ENCODE results near the gene TRAPPC4.
"Not testable (repeated sequence)": the region's sequence is repeated elsewhere in the genome, so short reads cannot be mapped to it uniquely, and the experiment has no call there.

The TRAPPC4 gene

DNA sequence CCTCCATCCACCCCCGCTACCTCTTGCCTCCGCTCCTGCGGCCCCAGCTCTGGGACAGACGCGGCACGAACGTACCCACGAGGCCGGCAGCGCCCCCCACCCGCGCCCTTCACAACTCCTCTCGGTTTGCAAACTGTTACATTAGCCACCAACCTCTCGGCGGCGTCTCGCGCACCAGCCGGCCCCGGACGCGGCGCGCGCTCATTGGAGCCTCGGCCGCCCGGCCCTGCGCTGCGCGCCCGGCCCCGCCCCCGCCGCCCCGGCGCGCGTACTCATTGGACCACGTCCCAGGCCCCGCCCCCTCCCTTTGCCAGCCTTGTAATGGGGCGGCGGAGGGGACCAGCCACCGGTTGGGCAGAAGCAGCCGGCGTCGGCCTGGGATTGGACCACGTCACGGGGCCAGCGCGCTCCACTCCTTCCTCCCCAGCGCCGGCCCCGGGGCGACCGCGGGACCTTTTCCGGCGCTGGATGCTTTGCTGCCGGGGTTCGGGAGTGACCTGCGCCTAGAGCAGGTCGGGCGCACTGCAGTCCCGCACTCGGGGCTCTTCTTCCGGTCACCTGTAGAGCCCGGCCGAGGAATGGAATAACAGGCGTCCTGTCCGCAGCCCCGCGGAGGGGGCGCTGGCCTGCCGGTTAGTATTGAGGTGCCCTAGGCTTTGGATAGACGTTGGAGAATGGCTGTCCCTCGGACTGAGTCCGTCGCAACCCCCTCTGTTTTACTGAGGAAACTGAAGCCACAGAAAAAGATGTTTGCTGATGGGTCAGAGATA is 38.6 kb downstream of the TRAPPC4 start, which contains the start of gene HYOU1:
Gene HYOU1, minus strand, starts transcription at position 206 of the 770 bp plus-strand sequence. CDS start 1,045 bp downstream, outside the sequence.
- POLR2A ChIA-PET, result interaction anchor here (1.0 to 4.9 kb wide), 7 partner anchors 10 to 45 kb away, joined by 3 to 36 read pairs (median 9); partner anchors contain the start of genes DPAGT1, RPS25, TRAPPC4 and VPS11
- under 1% methylated on average over 70 of the region's 79 CpGs for WGBS (ENCODE audit: insufficient coverage)

DNA sequence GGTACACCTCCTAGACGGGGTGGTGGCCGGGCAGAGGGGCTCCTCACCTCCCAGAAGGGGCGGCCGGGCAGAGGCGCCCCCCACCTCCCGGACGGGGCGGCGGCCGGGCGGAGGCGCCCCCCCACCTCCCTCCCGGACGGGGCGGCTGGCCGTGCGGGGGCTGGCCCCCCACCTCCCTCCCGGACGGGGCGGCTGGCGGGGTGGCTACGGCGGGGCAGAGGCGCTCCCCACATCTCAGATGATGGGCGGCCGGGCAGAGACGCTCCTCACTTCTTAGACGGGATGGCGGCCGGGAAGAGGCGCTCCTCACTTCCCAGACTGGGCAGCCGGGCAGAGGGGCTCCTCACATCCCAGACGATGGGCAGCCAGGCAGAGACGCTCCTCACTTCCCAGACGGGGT is 40.6 kb downstream of the TRAPPC4 start:
- POLR2A ChIA-PET, result interaction anchor here (4.9 kb wide), 1 partner anchor 8 kb away, joined by 36 read pairs; the partner anchor contains the start of gene VPS11
- H3K4me1 ChIP-seq (ENCODE audit: control extremely low read depth in 1 of 4, control insufficient read depth in 4 of 4, insufficient read depth in 4 of 4, low read length in 3 of 4), result peaks cover 4 to 22% (median 19%) of the 10 kb centered on the region in 4 experiments
- WGBS (ENCODE audit: insufficient coverage), result 100% methylated on average over 5 of the region's 35 CpGs
- not testable (repeated sequence) for DNase-seq; H3K9me3 ChIP-seq (ENCODE audit: control extremely low read depth in 1 of 5, control insufficient read depth in 4 of 5, insufficient read depth in 2 of 5, low read depth in 1 of 5, low read length in 4 of 5); H3K27me3 ChIP-seq (replicated peaks in 2 of 5; ENCODE audit: control insufficient read depth in 4 of 5, insufficient read depth in 5 of 5, low read length in 4 of 5); H3K27ac ChIP-seq (ENCODE audit: insufficient read depth in 1 of 2, low read depth in 1 of 2, low read length in 2 of 2, poor library complexity in 1 of 2, severe bottlenecking in 2 of 2); H3K4me3 ChIP-seq (ENCODE audit: control insufficient read depth in 1 of 7, extremely low read depth in 1 of 7, insufficient read depth in 4 of 7, low read depth in 2 of 7, low read length in 6 of 7)
- H3K36me3 ChIP-seq (ENCODE audit: control insufficient read depth in 4 of 4, insufficient read depth in 4 of 4, low read length in 3 of 4), result peaks cover 3 to 16% (median 12%) of the 10 kb centered on the region in 4 experiments
- CTCF ChIA-PET, result interaction anchor here (1.3 kb wide), 1 partner anchor 38 kb away, joined by 3 read pairs; no protein-coding TSS in a partner anchor

More for the DNA sequence above, 38.6 kb downstream of the TRAPPC4 start, which contains the start of gene HYOU1:
- Histone ChIP-seq H3K27me3 (replicated peaks in 2 of 5; ENCODE audit: control insufficient read depth in 4 of 5, insufficient read depth in 5 of 5, low read length in 4 of 5) (no peaks in the 10 kb centered on the region), H3K27ac (ENCODE audit: insufficient read depth in 1 of 2, low read depth in 1 of 2, low read length in 2 of 2, poor library complexity in 1 of 2, severe bottlenecking in 2 of 2) (peak within 1 kb of the TSS; percentile 89 to 95), H3K9me3 (ENCODE audit: control extremely low read depth in 1 of 5, control insufficient read depth in 4 of 5, insufficient read depth in 2 of 5, low read depth in 1 of 5, low read length in 4 of 5) (no peaks in the 10 kb centered on the region), H3K4me1 (ENCODE audit: control extremely low read depth in 1 of 4, control insufficient read depth in 4 of 4, insufficient read depth in 4 of 4, low read length in 3 of 4) (peaks cover 4 to 22% (median 19%) of the 10 kb centered on the region in 4 experiments), H3K36me3 (ENCODE audit: control insufficient read depth in 4 of 4, insufficient read depth in 4 of 4, low read length in 3 of 4) (peaks cover 10 to 35% (median 29%) of the 10 kb centered on the region in 4 experiments), H3K4me3 (ENCODE audit: control insufficient read depth in 1 of 7, extremely low read depth in 1 of 7, insufficient read depth in 4 of 7, low read depth in 2 of 7, low read length in 6 of 7) (peak within 1 kb of the TSS; percentile 63 to 92 (median 79))
- DNase-seq, result peak; percentile 96 to 98 (median 98)
- CTCF ChIA-PET, result interaction anchor here (0.8 to 5.1 kb wide), 11 partner anchors 9 to 139 kb away, joined by 3 to 36 read pairs (median 5); partner anchors contain the start of genes SLC37A4 and VPS11

DNA sequence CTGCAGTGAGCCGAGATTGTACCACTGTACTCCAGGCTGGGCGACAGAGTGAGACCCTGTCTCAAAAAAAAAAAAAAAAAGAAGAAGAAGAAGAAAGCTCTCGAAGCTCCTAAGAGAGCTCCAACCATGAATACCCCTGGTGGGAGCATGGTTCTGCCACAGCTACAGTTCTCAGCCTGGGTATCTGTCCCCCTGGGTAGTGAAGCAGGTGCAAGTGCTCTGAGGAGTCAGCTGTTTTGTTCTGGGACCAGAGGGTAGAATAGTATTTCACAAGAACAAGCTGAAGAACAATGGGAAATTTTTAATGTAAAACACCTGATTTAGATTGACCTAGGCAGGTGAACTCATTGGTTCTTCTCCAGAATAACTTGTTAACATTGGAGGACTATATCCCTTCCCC is 42.7 kb downstream of the TRAPPC4 start:
- ChIA-PET CTCF (interaction anchor here (1.0 to 1.1 kb wide), 2 partner anchors 34 to 35 kb away, joined by 3 read pairs; a partner anchor contains a TSS), POLR2A (no interaction called here)
- Histone ChIP-seq H3K9me3 (ENCODE audit: control extremely low read depth in 1 of 5, control insufficient read depth in 4 of 5, insufficient read depth in 2 of 5, low read depth in 1 of 5, low read length in 4 of 5) (no peaks in the 10 kb centered on the region), H3K27ac (ENCODE audit: insufficient read depth in 1 of 2, low read depth in 1 of 2, low read length in 2 of 2, poor library complexity in 1 of 2, severe bottlenecking in 2 of 2) (no peak overlapping the region), H3K27me3 (replicated peaks in 2 of 5; ENCODE audit: control insufficient read depth in 4 of 5, insufficient read depth in 5 of 5, low read length in 4 of 5) (no peaks in the 10 kb centered on the region), H3K36me3 (ENCODE audit: control insufficient read depth in 4 of 4, insufficient read depth in 4 of 4, low read length in 3 of 4) (peaks cover 0 to 3% (median 0%) of the 10 kb centered on the region in 4 experiments), H3K4me1 (ENCODE audit: control extremely low read depth in 1 of 4, control insufficient read depth in 4 of 4, insufficient read depth in 4 of 4, low read length in 3 of 4) (peaks cover 2 to 21% (median 14%) of the 10 kb centered on the region in 4 experiments), H3K4me3 (ENCODE audit: control insufficient read depth in 1 of 7, extremely low read depth in 1 of 7, insufficient read depth in 4 of 7, low read depth in 2 of 7, low read length in 6 of 7) (no peak overlapping the region)
- no peak for DNase-seq
- 100% methylated on average over 2 of the region's 3 CpGs for WGBS (ENCODE audit: insufficient coverage)

DNA sequence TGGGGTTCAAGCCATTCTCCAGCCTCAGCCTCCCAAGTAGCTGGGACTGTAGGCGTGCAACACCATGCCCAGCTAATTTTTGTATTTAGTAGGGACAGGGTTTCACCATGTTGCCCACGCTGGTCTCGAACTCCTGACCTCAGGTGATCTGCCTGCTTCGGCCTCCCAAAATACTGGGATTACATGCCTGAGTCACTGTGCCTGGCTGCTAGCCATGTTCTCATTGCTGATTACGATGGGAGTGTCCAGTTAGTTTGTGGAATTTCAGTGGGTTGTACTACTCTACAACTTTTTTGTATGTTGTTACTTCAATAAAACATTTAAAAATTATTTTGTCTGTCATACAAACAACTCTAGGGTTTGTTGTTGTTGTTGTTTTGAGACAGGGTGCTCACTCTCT is 44.2 kb downstream of the TRAPPC4 start:
- ChIA-PET CTCF (interaction anchor here (2.1 kb wide), 1 partner anchor 40 kb away, joined by 5 read pairs; no protein-coding TSS in a partner anchor), POLR2A (no interaction called here)
- DNase-seq, result no peak
- no peak overlapping the region for H3K4me3 ChIP-seq (ENCODE audit: control insufficient read depth in 1 of 7, extremely low read depth in 1 of 7, insufficient read depth in 4 of 7, low read depth in 2 of 7, low read length in 6 of 7)
- no peaks in the 10 kb centered on the region for H3K27me3 ChIP-seq (replicated peaks in 2 of 5; ENCODE audit: control insufficient read depth in 4 of 5, insufficient read depth in 5 of 5, low read length in 4 of 5)
- H3K4me1 ChIP-seq (ENCODE audit: control extremely low read depth in 1 of 4, control insufficient read depth in 4 of 4, insufficient read depth in 4 of 4, low read length in 3 of 4), result peaks cover 2 to 25% (median 18%) of the 10 kb centered on the region in 4 experiments
- no peaks in the 10 kb centered on the region for H3K9me3 ChIP-seq (ENCODE audit: control extremely low read depth in 1 of 5, control insufficient read depth in 4 of 5, insufficient read depth in 2 of 5, low read depth in 1 of 5, low read length in 4 of 5)
- no peak overlapping the region for H3K27ac ChIP-seq (ENCODE audit: insufficient read depth in 1 of 2, low read depth in 1 of 2, low read length in 2 of 2, poor library complexity in 1 of 2, severe bottlenecking in 2 of 2)
- 100% methylated on average over 2 of the region's 5 CpGs for WGBS (ENCODE audit: insufficient coverage)
- peaks cover 0 to 3% (median 0%) of the 10 kb centered on the region in 4 experiments for H3K36me3 ChIP-seq (ENCODE audit: control insufficient read depth in 4 of 4, insufficient read depth in 4 of 4, low read length in 3 of 4)

DNA sequence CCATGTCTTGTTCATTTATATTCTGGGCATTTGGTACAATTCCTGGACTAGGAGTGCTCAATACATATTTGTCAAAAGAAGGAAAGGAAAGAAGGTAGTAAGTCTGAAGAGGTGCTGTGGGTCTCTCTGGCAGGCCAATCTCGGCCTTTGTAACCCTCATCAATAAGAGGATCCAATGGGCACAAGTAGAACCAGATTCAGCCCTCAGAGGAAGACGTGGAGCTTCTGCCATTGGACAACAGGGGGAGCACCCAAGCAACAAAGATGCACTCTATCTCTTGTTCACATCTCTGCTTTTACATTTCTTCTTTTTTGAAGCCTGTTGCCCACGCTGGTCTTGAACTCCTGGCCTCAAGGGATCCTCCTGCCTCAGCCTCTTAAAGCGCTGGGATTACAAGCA is 46.8 kb downstream of the TRAPPC4 start:
- H3K36me3 ChIP-seq (ENCODE audit: control insufficient read depth in 4 of 4, insufficient read depth in 4 of 4, low read length in 3 of 4), result peaks cover 4 to 14% (median 7%) of the 10 kb centered on the region in 4 experiments
- peak; percentile 43 to 60 (median 55) for DNase-seq
- no peak overlapping the region for H3K27ac ChIP-seq (ENCODE audit: insufficient read depth in 1 of 2, low read depth in 1 of 2, low read length in 2 of 2, poor library complexity in 1 of 2, severe bottlenecking in 2 of 2)
- no peaks in the 10 kb centered on the region for H3K27me3 ChIP-seq (replicated peaks in 2 of 5; ENCODE audit: control insufficient read depth in 4 of 5, insufficient read depth in 5 of 5, low read length in 4 of 5)
- no peaks in the 10 kb centered on the region for H3K9me3 ChIP-seq (ENCODE audit: control extremely low read depth in 1 of 5, control insufficient read depth in 4 of 5, insufficient read depth in 2 of 5, low read depth in 1 of 5, low read length in 4 of 5)
- CTCF ChIA-PET, result interaction anchor here (0.8 to 3.9 kb wide), 4 partner anchors 9 to 251 kb away, joined by 3 to 20 read pairs (median 4); partner anchors contain the start of gene HYOU1
- 89% methylated on average over 3 of the region's 4 CpGs for WGBS (ENCODE audit: insufficient coverage)
- H3K4me1 ChIP-seq (ENCODE audit: control extremely low read depth in 1 of 4, control insufficient read depth in 4 of 4, insufficient read depth in 4 of 4, low read length in 3 of 4), result peaks cover 5 to 28% (median 17%) of the 10 kb centered on the region in 4 experiments
- H3K4me3 ChIP-seq (ENCODE audit: control insufficient read depth in 1 of 7, extremely low read depth in 1 of 7, insufficient read depth in 4 of 7, low read depth in 2 of 7, low read length in 6 of 7), result no peak overlapping the region
- POLR2A ChIA-PET, result no interaction called here

DNA sequence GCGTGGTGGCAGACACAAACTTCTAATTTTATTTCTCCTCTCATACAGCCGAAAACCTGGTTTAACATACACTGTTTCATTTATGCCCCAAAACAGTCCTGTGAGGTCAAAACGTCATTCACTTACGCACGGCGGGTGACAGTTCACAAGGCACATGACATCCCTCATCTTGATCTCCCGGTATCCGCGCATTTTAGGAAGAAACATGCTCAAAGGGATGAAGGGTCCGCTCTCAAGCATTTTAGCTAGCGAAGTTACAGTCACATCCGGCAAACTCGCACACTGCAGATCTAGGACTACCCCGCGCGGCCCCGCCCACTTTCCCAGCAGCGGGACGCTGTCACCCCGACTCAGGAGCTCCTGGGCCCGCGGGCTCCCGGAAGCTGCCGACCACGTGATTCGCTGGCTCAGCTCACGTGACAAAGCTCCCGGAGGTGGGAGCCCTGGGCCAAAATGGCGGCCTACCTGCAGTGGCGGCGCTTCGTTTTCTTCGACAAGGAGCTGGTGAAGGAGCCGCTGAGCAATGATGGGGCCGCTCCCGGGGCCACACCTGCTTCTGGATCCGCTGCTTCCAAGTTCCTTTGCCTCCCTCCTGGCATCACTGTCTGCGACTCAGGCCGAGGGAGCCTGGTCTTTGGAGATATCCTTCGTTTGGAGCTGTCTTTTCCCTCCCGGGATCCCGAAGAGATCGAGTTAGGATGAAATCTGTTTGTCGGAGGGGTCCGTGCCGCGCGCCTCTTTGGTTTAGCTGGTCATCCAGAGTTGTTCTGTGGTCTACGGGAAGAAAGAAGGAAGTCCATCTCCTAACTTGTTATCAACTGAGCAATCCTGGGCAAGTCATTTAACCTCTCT is 49.0 kb downstream of the TRAPPC4 start, which contains the start of gene VPS11:
Gene VPS11, plus strand, starts transcription at position 448 of the 852 bp plus-strand sequence. Its CDS starts 6 bp downstream, at position 454.
- peak; percentile 97 to 99 (median 98) for DNase-seq
- peaks cover 5 to 28% (median 17%) of the 10 kb centered on the region in 4 experiments for H3K4me1 ChIP-seq (ENCODE audit: control extremely low read depth in 1 of 4, control insufficient read depth in 4 of 4, insufficient read depth in 4 of 4, low read length in 3 of 4)
- ChIA-PET POLR2A (interaction anchor here (0.7 to 2.5 kb wide), 8 partner anchors 10 to 217 kb away, joined by 3 to 36 read pairs (median 5); partner anchors contain the start of genes HMBS and HYOU1), CTCF (interaction anchor here (0.6 to 3.9 kb wide), 12 partner anchors 9 to 256 kb away, joined by 3 to 20 read pairs (median 6); partner anchors contain the start of genes DPAGT1, HMBS and HYOU1)
- H3K36me3 ChIP-seq (ENCODE audit: control insufficient read depth in 4 of 4, insufficient read depth in 4 of 4, low read length in 3 of 4), result peaks cover 4 to 29% (median 20%) of the 10 kb centered on the region in 4 experiments
- under 1% methylated on average over 47 of the region's 49 CpGs for WGBS (ENCODE audit: insufficient coverage)
- peak within 1 kb of the TSS; percentile 81 to 95 for H3K27ac ChIP-seq (ENCODE audit: insufficient read depth in 1 of 2, low read depth in 1 of 2, low read length in 2 of 2, poor library complexity in 1 of 2, severe bottlenecking in 2 of 2)
- peak within 1 kb of the TSS; percentile 83 to 100 (median 99) for H3K4me3 ChIP-seq (ENCODE audit: control insufficient read depth in 1 of 7, extremely low read depth in 1 of 7, insufficient read depth in 4 of 7, low read depth in 2 of 7, low read length in 6 of 7)
- H3K9me3 ChIP-seq (ENCODE audit: control extremely low read depth in 1 of 5, control insufficient read depth in 4 of 5, insufficient read depth in 2 of 5, low read depth in 1 of 5, low read length in 4 of 5), result no peaks in the 10 kb centered on the region
- H3K27me3 ChIP-seq (replicated peaks in 2 of 5; ENCODE audit: control insufficient read depth in 4 of 5, insufficient read depth in 5 of 5, low read length in 4 of 5), result no peaks in the 10 kb centered on the region

Measured in common myeloid progenitor, CD34-positive (primary cell).